HL-60 (cell line): ENCODE results near the gene CSMD2.
A peak's percentile ranks its signal among the peaks of the same experiment; 100 is the strongest.

Source experiments
- DNase-seq, 2 experiments: peaks; one replicate each; pipeline ENCODE4 v3.0.0-alpha.2; 2010 to 2020; ENCODE audit warnings: low read depth in 1 of 2, low spot score in 1 of 2
- H3K27ac ChIP-seq: fragments of 250-450 bp; sonication (Bioruptor Pico); replicated peaks from 2 replicates; pipeline ENCODE4 v1.5.1; 2020; ENCODE audit warnings: mild to moderate bottlenecking, moderate library complexity
- H3K27me3 ChIP-seq: fragments of 250-450 bp; sonication (Bioruptor Pico); 2 replicates; pipeline ENCODE4 v1.5.1; 2021; ENCODE audit warnings: mild to moderate bottlenecking, moderate library complexity; ENCODE audit not compliant: insufficient read depth, poor library complexity, severe bottlenecking
- H3K4me3 ChIP-seq: replicated peaks from 2 replicates; pipeline ENCODE4 v1.5.1; 2011; ENCODE audit warnings: mild to moderate bottlenecking, control low read depth, low read length; ENCODE audit not compliant: insufficient read depth
- GABPA ChIP-seq: IDR thresholded peaks from 2 replicates; pipeline ENCODE4 v1.6.1; 2012; ENCODE audit warnings: low read depth
- POLR2AphosphoS5 ChIP-seq: IDR thresholded peaks from 2 replicates; pipeline ENCODE4 v1.6.1; 2012; ENCODE audit warnings: low read depth
- SPI1 ChIP-seq: IDR thresholded peaks from 2 replicates; pipeline ENCODE4 v1.6.1; 2012; ENCODE audit warnings: low read depth, mild to moderate bottlenecking, borderline replicate concordance
- TF ChIP-seq, protein P1 (sequence below): IDR thresholded peaks from 2 replicates; pipeline ENCODE4 v1.6.1; 2012; ENCODE audit warnings: low read depth; ENCODE audit not compliant: insufficient replicate concordance
- TF ChIP-seq, protein P2 (sequence below): IDR thresholded peaks from one replicate; pipeline ENCODE4 v1.5.1; 2011; ENCODE audit warnings: low read length, control low read depth, inconsistent platforms; ENCODE audit not compliant: insufficient read depth

CSMD2 gene

DNA sequence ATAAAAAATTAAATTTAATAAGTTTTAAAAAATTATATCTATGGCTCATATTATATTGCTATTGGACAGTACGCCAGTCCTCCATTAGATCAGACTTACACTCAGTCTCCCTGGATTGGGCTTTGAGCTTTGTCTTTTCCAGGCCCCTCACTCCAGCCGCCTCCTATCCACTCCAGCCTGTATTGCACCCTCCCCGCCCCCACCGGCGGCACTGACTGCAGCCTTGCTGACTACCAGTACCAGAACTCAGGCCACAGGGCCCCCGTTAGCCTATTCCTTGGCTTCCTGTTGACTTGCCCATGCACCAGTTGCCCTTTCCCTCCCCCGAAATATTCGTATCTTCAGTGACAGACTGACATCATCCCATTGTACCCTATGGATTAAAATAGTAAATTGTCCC, 127.9 kb downstream of the CSMD2 start:
- no peak for DNase-seq
- Histone ChIP-seq H3K27ac (no peak overlapping the region), H3K4me3 (no peak overlapping the region), H3K27me3 (no peaks in the 10 kb centered on the region)
- TF ChIP-seq SPI1 = no peak
- TF ChIP-seq, protein P1, sequence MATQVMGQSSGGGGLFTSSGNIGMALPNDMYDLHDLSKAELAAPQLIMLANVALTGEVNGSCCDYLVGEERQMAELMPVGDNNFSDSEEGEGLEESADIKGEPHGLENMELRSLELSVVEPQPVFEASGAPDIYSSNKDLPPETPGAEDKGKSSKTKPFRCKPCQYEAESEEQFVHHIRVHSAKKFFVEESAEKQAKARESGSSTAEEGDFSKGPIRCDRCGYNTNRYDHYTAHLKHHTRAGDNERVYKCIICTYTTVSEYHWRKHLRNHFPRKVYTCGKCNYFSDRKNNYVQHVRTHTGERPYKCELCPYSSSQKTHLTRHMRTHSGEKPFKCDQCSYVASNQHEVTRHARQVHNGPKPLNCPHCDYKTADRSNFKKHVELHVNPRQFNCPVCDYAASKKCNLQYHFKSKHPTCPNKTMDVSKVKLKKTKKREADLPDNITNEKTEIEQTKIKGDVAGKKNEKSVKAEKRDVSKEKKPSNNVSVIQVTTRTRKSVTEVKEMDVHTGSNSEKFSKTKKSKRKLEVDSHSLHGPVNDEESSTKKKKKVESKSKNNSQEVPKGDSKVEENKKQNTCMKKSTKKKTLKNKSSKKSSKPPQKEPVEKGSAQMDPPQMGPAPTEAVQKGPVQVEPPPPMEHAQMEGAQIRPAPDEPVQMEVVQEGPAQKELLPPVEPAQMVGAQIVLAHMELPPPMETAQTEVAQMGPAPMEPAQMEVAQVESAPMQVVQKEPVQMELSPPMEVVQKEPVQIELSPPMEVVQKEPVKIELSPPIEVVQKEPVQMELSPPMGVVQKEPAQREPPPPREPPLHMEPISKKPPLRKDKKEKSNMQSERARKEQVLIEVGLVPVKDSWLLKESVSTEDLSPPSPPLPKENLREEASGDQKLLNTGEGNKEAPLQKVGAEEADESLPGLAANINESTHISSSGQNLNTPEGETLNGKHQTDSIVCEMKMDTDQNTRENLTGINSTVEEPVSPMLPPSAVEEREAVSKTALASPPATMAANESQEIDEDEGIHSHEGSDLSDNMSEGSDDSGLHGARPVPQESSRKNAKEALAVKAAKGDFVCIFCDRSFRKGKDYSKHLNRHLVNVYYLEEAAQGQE = no peak
- no peak for TF ChIP-seq GABPA

DNA sequence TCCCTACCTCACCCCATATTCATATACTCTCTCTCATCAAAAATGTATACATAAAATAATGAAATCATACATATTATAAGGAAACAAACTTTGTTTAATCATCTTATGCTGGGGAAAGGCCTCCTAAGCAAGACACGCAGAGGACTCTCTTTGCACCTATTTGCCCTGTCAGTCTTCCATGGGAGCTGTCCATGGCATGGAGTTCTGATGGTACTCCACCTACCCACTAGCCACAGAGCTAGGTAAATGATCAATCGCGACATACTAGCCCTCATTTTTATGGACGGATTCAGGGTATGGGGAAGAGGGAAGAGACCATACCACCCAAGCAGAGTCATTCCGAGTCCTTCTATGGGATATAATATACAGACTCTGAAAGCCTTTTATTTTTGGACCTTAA, 131.0 kb downstream of the CSMD2 start:
- no peaks in the 10 kb centered on the region for H3K27me3 ChIP-seq
- H3K27ac ChIP-seq = no peak overlapping the region
- TF ChIP-seq, protein P1 = peak; percentile 74
- TF ChIP-seq, protein P2, sequence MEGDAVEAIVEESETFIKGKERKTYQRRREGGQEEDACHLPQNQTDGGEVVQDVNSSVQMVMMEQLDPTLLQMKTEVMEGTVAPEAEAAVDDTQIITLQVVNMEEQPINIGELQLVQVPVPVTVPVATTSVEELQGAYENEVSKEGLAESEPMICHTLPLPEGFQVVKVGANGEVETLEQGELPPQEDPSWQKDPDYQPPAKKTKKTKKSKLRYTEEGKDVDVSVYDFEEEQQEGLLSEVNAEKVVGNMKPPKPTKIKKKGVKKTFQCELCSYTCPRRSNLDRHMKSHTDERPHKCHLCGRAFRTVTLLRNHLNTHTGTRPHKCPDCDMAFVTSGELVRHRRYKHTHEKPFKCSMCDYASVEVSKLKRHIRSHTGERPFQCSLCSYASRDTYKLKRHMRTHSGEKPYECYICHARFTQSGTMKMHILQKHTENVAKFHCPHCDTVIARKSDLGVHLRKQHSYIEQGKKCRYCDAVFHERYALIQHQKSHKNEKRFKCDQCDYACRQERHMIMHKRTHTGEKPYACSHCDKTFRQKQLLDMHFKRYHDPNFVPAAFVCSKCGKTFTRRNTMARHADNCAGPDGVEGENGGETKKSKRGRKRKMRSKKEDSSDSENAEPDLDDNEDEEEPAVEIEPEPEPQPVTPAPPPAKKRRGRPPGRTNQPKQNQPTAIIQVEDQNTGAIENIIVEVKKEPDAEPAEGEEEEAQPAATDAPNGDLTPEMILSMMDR = no peak
- H3K4me3 ChIP-seq = no peak overlapping the region
- DNase-seq = no peak

DNA sequence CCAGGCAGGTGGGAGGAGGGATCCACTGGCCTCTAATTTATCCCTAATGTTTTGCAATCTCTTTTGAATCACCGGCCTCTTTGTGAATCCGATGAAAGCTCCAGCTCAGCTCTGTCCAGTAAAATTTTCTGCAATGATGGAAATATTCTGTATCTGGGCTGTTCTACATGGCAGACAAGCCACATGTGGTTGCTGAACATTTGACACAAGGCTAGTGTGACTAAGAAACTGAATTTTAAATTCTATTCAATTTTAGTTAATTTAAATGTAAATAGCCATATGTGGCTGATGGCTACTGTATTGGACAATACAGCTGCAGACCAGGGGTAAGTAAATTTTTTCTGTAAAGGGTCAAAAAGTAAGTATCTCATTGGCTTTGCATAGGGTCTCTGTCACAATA, 135.1 kb downstream of the CSMD2 start:
- TF ChIP-seq POLR2AphosphoS5 = no peak
- no peak for DNase-seq
- Histone ChIP-seq H3K27me3 (no peaks in the 10 kb centered on the region), H3K4me3 (no peak overlapping the region), H3K27ac (no peak overlapping the region)

DNA sequence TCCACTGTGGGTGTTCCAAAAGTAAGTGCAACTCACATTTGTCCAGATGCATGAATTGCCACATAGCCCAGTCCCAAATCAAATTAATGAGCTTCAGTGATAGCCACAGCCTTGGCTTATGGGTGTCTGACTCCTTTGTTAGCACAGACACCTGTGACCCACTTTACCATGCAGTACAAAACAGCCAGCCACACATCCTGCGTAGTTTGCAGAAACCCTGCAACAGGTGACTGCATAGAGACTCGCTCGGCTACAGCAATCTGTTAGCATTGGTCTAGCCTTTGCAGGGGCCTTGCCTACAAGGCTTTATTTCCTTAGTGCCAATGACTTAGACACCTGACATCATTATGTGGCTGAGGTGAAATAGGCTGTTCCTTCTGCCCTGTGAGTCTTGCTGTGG, 135.5 kb downstream of the CSMD2 start:
- DNase-seq = no peak

More for the DNA sequence above, 135.5 kb downstream of the CSMD2 start:
- H3K27ac ChIP-seq = no peak overlapping the region
- TF ChIP-seq GABPA (no peak), POLR2AphosphoS5 (no peak), SPI1 (no peak)
- TF ChIP-seq, protein P2 = no peak
- TF ChIP-seq, protein P1 = no peak
- H3K4me3 ChIP-seq = no peak overlapping the region
- H3K27me3 ChIP-seq = no peaks in the 10 kb centered on the region
